GM19023 (cell line): ENCODE data around the gene PEX10.
"Not testable (repeated sequence)": the region's sequence is repeated elsewhere in the genome, so short reads cannot be mapped to it uniquely, and the experiment has no call there.

ENCODE experiments used
- ATAC-seq: cut with Tn5 transposase; IDR thresholded peaks from one replicate; pipeline ENCODE4 v1.9.1; 2021; ENCODE audit warnings: mild to moderate bottlenecking, moderate library complexity; ENCODE audit not compliant: unreplicated experiment

Gene PEX10

GRCh38 chr1:2412395-2412772 lies at the start of gene PEX10:
Gene PEX10 (minus strand): TSS chr1:2412564. CDS start chr1:2412502, 62 bp downstream.
- peak; percentile 85 for ATAC-seq

GRCh38 chr1:2460996-2461751 lies 48.8 kb upstream of the PEX10 start:
- no peak for ATAC-seq

DNA sequence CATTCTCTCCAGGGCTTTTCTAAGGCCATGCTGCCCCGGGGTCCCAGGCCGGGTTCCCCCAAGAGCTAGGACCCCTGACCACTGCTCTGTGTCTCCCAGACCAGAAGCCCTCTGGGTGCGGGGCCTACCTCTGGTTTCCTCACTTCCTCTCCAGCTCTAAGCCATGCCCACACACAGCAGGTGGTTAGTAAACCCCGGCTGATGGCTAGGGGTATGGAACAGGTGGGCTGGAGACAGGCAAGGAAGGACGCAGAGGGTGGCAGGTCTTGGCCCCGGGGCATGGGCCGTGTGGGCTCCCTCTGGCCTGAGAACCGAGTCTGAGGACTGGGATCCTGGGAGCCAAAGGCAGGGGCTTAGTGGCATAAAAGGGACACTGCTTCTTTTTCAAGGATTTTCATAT lies 47.8 kb upstream of the PEX10 start:
- ATAC-seq: no peak

GRCh38 chr1:2459757-2460156 lies 47.4 kb upstream of the PEX10 start:
- no peak for ATAC-seq

GRCh38 chr1:2459102-2459753 lies 46.9 kb upstream of the PEX10 start:
- ATAC-seq: not testable (repeated sequence)

- no peak for ATAC-seq
Observed at GRCh38 chr1:2458687-2459086, 46.3 kb upstream of the PEX10 start.

GRCh38 chr1:2457444-2457843 lies 45.1 kb upstream of the PEX10 start:
- ATAC-seq: no peak

- ATAC-seq: no peak
Observed at GRCh38 chr1:2455757-2456156, 43.4 kb upstream of the PEX10 start.

DNA sequence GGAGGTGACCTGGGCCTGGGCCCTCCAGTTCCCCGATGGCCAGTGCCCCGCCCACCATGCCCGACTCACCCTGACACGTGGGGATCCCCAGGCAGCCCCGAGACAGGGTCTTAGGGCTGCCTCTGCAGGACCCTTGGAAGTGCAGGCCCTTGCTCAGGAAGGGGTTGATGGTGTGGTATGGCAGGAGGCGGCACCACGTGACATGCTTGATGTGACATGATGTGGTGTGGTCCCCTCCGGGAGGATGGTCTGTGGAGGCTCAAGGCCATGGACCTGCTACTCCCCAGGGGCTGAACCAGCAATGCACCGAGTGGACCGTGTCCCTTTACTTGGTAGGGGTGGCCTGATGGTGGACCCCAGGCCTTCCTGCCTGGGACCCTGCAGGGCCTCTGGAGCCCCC lies 41.9 kb upstream of the PEX10 start:
- ATAC-seq: no peak

GRCh38 chr1:2452932-2453315 lies 40.6 kb upstream of the PEX10 start:
- no peak for ATAC-seq

DNA sequence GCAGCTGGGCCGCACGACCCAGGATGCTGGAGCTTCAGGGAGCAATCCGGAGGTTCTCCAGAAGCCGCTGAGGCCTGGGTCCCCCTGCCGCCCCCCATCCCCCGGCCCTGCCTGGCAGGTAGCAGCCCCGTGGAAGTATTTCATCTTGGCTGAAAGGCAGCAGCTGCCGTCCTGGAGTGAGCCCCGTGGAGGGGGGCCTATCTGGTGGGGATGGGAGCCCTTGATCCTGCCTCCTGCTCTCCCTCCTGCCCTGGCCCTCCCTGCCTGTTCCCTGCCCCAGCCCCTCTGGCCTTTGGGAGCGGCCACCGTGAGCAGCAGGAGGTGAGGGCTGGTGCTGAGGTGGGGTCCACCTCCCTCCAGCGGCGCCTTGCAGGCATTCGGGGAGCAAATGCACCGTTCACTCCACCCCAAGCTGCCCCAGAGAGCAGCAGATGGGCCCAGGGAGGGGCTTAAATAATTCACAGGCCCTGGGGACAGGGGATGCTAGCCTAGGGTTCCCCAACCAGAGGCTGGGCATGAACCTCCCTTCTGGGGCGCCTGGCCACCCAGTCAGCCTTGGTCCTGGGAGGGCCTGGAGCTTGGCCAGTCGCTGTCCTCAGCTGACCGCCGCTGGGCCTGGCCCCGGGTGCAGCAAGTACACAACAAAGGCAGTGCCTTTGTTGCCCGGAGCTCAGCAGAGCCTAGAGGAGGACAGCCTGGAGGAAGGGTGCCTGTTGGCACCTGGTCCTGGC lies 40.0 kb upstream of the PEX10 start:
- no peak for ATAC-seq

DNA sequence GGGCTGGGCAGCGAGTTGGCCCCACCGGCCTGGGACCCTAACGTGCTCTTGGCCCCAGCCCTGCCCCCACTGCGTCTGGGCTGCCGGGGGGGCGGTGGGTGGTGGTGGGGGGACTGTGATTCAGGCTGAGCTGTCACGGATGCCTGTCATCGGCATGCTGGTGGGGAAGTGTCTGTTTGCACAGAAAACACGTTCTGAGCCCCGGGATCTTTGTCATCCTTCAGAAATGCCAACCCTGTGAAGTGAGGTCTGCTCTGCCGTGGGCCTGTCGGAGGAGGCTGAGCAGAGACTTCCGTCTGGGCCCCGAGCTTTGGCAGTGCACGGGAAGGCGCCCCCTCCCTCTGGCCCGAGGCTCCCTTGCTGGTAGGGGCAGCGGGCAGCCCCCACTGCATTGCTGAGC lies 39.4 kb upstream of the PEX10 start:
- ATAC-seq: no peak

DNA sequence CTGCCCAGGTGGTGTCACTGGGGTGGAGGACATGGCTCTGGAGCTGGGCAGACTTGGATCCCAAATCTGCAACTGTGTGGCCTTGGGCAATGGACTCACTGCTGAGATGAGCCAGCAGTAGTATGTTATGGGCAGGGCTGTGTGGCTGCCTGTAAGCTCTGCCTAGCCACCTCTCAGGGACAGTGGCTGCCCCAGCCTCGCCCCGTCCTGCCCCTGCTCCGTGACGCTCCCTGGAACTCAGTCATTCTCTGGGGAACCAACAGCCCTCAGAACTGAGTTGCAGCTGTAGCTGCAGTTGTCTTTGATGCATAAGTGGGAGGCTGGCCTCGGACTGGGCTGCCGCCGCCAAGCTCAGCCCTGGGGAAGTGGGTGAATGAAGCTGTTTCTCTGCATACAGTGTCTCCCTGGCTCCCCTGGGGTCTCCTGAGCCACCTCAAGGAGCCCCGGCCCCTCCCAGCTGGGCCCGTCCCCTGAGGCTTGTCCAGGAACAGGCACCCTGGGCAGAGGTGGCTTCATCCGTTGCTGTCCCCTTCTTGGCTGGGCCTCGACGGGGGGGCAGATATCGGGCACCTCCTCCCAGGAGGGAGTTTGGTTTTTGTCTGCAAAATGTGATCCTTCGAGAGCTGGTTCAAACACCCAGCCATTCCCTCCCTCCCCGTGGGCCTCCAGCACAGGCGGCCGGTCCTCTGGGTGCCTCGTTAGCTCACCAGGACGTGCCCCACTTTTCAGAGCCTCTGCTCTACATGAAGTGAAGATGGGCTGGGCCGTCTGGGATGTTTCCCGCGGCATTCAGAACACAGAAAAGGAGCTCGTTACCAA lies 37.5 kb upstream of the PEX10 start:
- ATAC-seq: no peak

DNA sequence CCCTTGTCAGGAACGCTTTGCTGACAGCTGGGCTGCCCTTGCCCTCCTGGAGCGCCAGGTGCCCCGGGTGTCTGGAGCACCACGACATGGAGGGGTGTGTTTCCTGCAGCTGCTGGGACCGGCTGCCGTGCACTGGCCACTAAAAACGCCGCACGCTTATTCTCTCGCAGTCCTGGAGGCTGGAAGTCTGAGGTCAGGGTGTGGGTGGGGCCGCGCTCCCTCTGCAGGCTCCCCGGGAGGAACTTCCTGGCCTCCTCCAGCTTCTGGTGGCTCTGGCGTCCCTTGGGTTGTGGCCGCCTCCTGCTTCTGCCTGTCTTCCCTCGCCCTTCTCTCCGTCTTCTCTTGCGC lies 35.7 kb upstream of the PEX10 start:
- ATAC-seq: no peak

DNA sequence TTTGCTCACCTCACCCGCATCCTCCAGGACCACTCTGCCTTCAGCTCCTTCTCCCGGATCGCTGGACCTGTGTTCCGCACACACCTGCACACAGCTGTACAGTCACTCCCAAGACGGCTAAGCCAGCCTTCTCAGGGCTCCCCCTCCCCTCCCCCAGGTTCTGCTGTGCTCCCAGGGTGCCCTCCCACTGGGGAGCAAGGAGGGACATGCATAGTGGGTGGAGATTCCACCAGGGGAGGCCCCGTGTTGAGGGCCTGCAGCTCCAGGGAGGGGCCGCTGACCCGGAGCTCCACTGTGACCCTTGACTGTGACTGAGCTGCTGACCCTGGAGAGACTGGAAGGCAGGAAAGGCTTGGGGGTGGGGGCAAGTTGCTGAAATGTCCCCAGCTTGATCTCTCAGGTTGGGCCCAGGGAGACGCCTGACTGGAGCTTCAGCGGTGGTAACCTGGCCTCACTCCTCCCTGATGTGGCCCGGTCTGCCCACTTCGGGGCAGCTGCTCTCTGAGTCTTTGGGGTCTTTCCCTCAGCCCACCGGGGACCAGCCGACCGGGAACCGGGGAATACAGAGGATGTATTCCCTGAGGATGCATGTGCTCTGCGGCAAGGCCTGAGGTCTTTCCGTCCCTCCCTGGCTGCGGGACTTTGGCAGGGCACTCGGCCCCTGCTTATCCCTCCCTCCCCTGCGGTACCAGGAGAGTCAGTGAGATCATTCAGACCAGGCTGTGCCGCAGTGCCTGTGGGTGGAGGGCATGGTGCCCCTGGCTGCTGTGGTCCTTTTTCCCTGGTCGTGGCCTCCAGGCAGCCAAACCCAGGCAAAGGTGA lies 35.1 kb upstream of the PEX10 start:
- ATAC-seq: no peak

- ATAC-seq: no peak
Observed at GRCh38 chr1:2446861-2447260, 34.5 kb upstream of the PEX10 start.

GRCh38 chr1:2446394-2446793 lies 34.0 kb upstream of the PEX10 start:
- ATAC-seq: no peak

DNA sequence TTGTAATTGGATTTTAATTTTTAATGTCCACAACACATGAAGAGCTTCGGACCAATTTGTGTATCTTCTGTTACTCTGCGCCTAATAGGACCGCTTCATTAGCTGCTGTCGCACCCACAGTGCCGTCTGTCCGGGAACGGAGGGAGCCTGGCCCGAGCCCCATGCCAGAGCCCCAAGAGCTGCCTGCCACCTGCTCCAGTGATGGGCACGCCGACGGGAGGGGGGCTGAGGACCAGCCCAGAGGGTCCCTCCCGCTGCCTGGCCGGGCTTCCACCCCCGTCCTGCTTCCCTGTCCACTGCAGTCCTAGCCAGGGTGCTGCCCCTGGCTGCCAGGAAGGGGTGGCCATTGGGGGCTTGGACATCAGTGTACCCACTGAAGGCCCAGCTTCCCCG lies 33.5 kb upstream of the PEX10 start:
- ATAC-seq: no peak

- ATAC-seq: no peak
Observed at GRCh38 chr1:2445162-2445822, 32.9 kb upstream of the PEX10 start.

DNA sequence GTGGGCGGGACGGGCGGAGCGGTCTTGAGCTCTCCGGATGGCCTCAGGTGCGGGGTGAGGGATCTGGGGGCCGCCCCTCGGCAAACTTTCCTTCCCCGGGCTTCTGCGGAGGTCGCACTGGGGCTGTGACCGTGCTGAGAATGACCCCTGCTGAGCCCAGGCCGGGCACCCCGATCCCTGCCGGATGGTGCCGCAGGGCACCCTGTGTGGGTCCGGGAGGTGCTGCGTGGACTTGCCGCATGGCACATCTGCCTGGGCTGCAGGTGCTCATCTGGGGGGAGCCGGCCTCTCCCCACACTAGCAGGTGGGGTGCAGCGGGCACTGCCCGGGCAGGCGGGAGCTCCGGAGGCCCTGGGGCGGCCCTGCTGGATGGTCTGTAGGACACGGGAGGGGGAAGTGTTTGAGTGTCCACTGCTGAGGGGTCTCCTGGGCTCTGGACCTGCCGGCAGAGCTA lies 31.8 kb upstream of the PEX10 start:
- no peak for ATAC-seq
